VCaP (cell line): ENCODE results near the gene MKRN2OS.

Experiments used
- H3K27ac ChIP-seq: fragments of 450-650 bp; 2 replicates; pipeline ENCODE4 v1.5.1; 2017
- TF ChIP-seq, protein P1 (sequence below): fragments of 450-650 bp; conservative IDR thresholded peaks from 2 replicates; pipeline ENCODE4 v1.5.1; 2017; ENCODE audit warnings: mild to moderate bottlenecking, moderate library complexity

Gene MKRN2OS

DNA sequence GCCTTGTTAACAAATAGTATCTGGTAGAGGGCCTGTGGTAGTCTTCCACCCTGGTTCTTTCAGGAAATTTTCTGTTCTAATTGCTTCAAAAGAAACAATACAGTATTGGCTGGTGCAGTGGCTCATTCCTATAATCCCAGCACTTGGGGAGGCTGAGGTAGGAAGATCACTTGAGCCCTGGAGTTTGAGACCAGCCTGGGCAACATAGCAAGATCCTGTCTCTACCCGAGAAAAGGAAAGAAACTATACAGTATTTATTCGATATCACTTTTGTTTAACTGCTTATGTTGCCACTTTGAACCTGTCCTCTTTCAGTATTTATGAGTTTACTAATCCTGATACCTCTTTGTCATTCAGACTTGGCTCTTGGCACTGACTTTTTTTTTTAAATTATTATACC is 16.1 kb upstream of the MKRN2OS start:
- TF ChIP-seq, protein P1, sequence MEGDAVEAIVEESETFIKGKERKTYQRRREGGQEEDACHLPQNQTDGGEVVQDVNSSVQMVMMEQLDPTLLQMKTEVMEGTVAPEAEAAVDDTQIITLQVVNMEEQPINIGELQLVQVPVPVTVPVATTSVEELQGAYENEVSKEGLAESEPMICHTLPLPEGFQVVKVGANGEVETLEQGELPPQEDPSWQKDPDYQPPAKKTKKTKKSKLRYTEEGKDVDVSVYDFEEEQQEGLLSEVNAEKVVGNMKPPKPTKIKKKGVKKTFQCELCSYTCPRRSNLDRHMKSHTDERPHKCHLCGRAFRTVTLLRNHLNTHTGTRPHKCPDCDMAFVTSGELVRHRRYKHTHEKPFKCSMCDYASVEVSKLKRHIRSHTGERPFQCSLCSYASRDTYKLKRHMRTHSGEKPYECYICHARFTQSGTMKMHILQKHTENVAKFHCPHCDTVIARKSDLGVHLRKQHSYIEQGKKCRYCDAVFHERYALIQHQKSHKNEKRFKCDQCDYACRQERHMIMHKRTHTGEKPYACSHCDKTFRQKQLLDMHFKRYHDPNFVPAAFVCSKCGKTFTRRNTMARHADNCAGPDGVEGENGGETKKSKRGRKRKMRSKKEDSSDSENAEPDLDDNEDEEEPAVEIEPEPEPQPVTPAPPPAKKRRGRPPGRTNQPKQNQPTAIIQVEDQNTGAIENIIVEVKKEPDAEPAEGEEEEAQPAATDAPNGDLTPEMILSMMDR = no peak
- no peak overlapping the region for H3K27ac ChIP-seq

DNA sequence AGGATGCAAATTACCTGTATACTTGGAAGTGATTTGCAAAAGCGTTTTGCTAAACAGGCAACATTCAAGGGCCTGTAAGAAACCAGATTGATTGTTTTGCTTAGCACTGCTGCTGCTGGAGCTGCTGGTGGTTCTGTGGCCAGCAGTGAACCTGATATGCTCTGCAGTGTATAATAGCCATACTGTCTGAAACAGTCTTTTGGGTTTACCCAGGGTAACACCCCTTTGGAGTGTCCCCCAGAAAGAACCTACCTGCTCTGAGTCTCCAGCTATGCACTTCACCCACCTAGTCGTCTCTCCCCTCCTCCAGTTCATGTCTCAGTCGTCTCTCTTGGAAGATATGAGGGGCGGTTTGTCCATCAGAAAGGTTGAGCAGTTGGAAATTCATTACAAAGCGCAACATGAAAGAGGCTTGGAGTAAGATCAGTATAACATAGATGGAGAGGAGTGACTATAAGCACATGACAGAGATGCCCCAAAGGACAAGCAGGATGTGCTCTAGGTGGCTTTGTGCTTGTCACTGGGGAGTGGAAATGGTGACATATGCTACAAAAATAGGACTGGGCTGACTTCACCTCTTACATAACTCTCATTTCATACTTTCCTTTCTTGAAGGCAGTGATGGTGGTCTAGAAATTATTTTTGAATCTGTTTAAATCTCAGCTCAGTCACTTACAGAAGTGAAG is 15.3 kb upstream of the MKRN2OS start:
- H3K27ac ChIP-seq = no peak overlapping the region
- TF ChIP-seq, protein P1 = no peak

DNA sequence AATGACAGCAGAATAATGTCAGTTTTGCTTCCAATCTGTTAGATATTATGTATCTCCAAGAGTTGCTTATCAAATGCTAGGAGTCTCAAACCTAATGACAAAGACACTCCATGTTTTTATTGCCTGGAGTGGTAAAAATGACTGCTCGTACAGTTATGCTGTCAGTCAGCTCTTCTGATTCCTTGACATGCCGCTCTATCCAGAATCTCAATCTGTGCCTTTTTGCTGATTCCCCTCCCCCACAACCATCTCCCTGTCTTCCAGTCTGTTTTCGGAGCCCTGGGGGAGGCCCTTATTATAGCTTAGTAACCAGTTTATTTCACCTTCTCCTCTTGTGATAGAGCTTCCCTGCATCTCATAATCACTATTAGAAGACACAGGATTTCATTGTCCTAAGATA is 14.2 kb upstream of the MKRN2OS start:
- TF ChIP-seq, protein P1 = no peak
- no peak overlapping the region for H3K27ac ChIP-seq

DNA sequence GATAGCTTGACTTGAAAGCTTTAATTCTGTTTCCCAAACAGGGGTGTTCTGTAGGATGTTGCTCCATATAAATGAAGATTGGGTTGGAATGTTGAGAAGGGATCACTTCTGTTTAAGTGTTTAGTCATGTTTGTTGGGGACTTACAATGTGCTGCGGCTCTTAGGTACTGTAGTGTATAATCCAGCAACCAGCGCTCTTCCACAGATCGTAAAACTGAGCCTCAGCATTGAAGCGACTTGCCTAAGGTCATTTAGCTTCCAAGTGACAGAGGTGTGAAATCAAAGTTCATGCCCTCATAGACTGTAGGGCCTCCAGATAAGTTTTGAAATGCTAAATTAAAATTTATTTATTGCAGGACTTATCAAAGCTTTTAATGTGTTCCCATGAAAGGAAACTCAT is 13.4 kb upstream of the MKRN2OS start:
- TF ChIP-seq, protein P1 = no peak
- no peak overlapping the region; the same call in 1 of the 2 replicates for H3K27ac ChIP-seq

DNA sequence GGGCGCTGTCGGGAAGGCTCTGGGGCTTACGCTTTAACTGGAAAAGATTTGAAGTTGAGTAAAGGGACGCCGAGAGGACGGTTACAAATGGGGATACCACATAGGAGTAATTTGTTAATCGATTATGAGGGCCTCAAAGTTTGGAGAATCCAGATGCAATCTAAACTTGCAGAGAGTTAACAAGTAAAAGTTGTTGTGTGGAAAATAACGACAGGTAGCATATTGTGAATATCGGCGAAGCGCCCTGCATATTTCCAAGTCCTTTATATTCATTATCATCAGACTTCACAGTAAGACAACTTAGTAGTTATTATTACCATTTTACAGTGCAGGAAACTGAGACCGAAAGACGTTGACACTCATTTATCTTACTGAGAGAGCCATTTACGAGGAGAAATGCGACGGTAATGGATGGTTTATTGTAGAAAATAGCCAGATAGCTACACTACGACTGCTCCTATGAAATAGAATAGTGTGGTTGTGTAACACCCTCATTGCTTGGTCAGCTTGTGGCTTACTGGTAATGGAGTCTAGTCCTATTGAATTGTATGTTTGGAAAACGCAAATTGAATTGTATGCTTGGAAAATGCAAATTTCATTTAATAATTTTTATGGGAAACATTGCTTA is 12.3 kb upstream of the MKRN2OS start:
- peak overlapping the region; percentile 93 for H3K27ac ChIP-seq
- TF ChIP-seq, protein P1 = no peak

DNA sequence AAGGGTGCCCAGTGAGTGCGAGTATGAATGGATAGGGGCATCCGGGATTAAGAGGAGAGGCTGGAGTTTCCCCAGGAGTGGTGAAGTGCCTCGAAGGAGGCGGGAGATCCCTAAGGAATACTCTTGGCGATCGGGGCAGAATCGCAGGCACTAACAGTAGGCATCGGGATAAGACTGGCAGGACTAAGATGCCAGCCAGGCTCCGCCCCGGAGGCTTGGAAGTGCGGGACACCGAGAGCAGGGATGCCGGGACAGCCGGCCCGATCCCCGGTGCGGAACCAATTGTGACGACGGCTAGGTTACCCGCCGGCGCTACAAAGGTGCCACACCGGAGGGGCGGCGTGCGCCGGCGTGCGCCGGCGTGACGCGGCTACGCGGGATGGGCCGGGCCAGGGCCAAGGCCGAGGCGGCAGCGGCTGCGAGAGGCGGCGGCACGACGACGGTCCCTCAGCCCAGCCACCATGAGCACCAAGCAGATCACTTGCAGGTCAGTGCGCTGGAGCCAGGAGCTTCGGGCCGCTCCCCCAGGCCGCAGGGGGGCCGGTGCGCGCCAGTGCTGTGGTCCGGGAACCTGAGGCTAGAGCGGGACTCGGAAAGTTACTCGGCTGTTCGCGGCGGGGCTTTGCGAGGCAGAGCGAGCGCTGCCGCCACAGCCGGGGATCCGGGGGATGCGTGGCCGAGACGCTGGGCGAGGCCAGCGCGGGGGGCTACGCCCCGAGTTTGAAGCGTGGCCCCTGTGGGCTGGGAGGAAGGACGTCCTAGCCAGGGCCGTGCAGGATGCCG is 11.6 kb upstream of the MKRN2OS start, which contains the start of gene MKRN2:
Gene MKRN2, plus strand, starts transcription at position 398 of the 783 bp plus-strand sequence. Its CDS starts 64 bp downstream, at position 462.
- TF ChIP-seq, protein P1 = no peak
- peak within 1 kb of the TSS; percentile 93 for H3K27ac ChIP-seq

DNA sequence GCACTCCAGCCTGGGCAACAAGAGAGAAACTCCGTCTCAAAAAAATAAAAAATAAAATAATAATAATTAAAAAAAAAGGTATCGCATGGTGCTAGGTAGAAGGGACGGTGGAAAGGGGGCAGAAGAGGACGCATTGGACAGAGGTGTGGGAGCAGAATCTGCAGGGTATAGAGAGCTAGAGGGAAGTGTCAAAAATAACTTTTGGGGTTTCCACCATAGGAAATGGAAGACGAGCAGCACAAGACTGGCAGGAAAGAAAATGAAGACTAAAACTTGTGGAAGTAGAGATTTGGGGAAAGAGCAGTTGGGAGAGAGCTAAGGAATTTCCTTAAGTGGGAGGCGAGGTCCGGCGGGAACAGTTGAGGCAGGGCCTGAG is 11.0 kb upstream of the MKRN2OS start:
- TF ChIP-seq, protein P1 = no peak
- H3K27ac ChIP-seq = peak overlapping the region; percentile 93
